IMR-90 (cell line): Measurements from ENCODE around the gene PLXNA4.

ENCODE experiments used
- CEBPB ChIP-seq: IDR thresholded peaks from 2 replicates; pipeline ENCODE4 v1.6.1; 2012; ENCODE audit warnings: low read depth, low read length, improper control_type of control experiment
- CHD1 ChIP-seq: IDR thresholded peaks from 2 replicates; pipeline ENCODE4 v1.6.1; 2012; ENCODE audit warnings: low read depth, low read length, improper control_type of control experiment
- FOS ChIP-seq: fragments of 150-350 bp; IDR thresholded peaks from 2 replicates; pipeline ENCODE4 v1.6.1; 2016; ENCODE audit warnings: low read depth, low read length
- MAFK ChIP-seq: IDR thresholded peaks from 2 replicates; pipeline ENCODE4 v1.6.1; 2012; ENCODE audit warnings: low read depth, low read length, improper control_type of control experiment
- MAZ ChIP-seq: IDR thresholded peaks from 2 replicates; pipeline ENCODE4 v1.6.1; 2012; ENCODE audit warnings: low read depth, mild to moderate bottlenecking, low read length, improper control_type of control experiment, moderate library complexity, borderline replicate concordance
- MXI1 ChIP-seq: IDR thresholded peaks from 2 replicates; pipeline ENCODE4 v1.6.1; 2012; ENCODE audit warnings: low read depth, mild to moderate bottlenecking, low read length, moderate library complexity, borderline replicate concordance
- NFE2L2 ChIP-seq: fragments of 150-350 bp; IDR thresholded peaks from 2 replicates; pipeline ENCODE4 v1.6.1; 2016; ENCODE audit warnings: low read depth, mild to moderate bottlenecking, low read length
- POLR2A ChIP-seq: IDR thresholded peaks from 2 replicates; pipeline ENCODE4 v1.6.1; 2012; ENCODE audit warnings: mild to moderate bottlenecking, low read depth, low read length
- RAD21 ChIP-seq: IDR thresholded peaks from 2 replicates; pipeline ENCODE4 v1.6.1; 2012; ENCODE audit warnings: low read length, improper control_type of control experiment
- RCOR1 ChIP-seq: IDR thresholded peaks from 2 replicates; pipeline ENCODE4 v1.6.1; 2012; ENCODE audit warnings: mild to moderate bottlenecking, low read length, improper control_type of control experiment; ENCODE audit not compliant: insufficient replicate concordance
- RFX5 ChIP-seq: IDR thresholded peaks from 2 replicates; pipeline ENCODE4 v1.8.0; 2012; ENCODE audit warnings: low read depth, mild to moderate bottlenecking, low read length, moderate library complexity
- SMC3 ChIP-seq: fragments of 150-350 bp; IDR thresholded peaks from 2 replicates; pipeline ENCODE4 v1.6.1; 2016; ENCODE audit warnings: low read depth, mild to moderate bottlenecking, antibody characterized with exemption, low read length, moderate library complexity
- TF ChIP-seq, protein P1 (sequence below): conservative IDR thresholded peaks from 2 replicates; pipeline ENCODE4 v1.5.1; 2012; ENCODE audit warnings: mild to moderate bottlenecking, low read depth, low read length, improper control_type of control experiment
- TF ChIP-seq, protein P2 (sequence below): fragments of 150-350 bp; IDR thresholded peaks from 2 replicates; pipeline ENCODE4 v1.6.1; 2017; ENCODE audit warnings: mild to moderate bottlenecking, antibody characterized with exemption, low read length, low read depth

DNA sequence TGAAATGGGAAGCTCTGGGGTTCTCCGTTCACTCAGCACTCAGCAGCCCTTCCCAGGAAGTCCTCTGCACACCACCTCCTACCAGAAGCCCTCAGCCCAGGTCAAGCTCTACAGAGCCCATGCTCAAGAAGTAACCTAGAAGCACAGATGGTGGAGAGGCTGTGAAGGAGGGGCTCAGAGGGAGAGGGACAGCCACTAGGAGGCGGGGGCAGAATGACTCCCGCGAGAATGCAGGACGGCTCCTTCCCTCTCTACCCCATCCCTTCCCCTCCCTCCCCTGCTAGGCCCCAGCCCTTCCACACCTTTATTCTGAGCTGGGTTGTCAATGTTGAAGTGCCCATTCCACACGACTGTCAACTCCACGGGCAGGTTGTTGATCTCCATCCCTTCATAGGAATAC lies 373.2 kb downstream of the PLXNA4 start:
- no peak for TF ChIP-seq POLR2A
- no peak for TF ChIP-seq CHD1
- TF ChIP-seq, protein P1, sequence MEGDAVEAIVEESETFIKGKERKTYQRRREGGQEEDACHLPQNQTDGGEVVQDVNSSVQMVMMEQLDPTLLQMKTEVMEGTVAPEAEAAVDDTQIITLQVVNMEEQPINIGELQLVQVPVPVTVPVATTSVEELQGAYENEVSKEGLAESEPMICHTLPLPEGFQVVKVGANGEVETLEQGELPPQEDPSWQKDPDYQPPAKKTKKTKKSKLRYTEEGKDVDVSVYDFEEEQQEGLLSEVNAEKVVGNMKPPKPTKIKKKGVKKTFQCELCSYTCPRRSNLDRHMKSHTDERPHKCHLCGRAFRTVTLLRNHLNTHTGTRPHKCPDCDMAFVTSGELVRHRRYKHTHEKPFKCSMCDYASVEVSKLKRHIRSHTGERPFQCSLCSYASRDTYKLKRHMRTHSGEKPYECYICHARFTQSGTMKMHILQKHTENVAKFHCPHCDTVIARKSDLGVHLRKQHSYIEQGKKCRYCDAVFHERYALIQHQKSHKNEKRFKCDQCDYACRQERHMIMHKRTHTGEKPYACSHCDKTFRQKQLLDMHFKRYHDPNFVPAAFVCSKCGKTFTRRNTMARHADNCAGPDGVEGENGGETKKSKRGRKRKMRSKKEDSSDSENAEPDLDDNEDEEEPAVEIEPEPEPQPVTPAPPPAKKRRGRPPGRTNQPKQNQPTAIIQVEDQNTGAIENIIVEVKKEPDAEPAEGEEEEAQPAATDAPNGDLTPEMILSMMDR, result no peak
- no peak for TF ChIP-seq RCOR1
- no peak for TF ChIP-seq RAD21
- no peak for TF ChIP-seq RFX5
- no peak for TF ChIP-seq MAFK
- TF ChIP-seq CEBPB, result no peak
- no peak for TF ChIP-seq SMC3
- no peak for TF ChIP-seq MXI1
- TF ChIP-seq NFE2L2, result no peak
- no peak for TF ChIP-seq MAZ
- TF ChIP-seq FOS, result no peak
- TF ChIP-seq, protein P2, sequence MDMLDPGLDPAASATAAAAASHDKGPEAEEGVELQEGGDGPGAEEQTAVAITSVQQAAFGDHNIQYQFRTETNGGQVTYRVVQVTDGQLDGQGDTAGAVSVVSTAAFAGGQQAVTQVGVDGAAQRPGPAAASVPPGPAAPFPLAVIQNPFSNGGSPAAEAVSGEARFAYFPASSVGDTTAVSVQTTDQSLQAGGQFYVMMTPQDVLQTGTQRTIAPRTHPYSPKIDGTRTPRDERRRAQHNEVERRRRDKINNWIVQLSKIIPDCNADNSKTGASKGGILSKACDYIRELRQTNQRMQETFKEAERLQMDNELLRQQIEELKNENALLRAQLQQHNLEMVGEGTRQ, result no peak
